ENCODE results near the gene FAM181B.

GRCh38 chr11:82759649-82760048 is 26.0 kb upstream of the FAM181B start:
- TF ChIP-seq GATA3 (IDR thresholded peaks at IDR 0.05; ENCODE audit: low read depth, low read length) (no peak), GATA2 (IDR thresholded peaks at IDR 0.05; ENCODE audit: low read depth, low read length) (no peak)
